Epithelial cell of proximal tubule (primary cell): Measurements from ENCODE around the gene ZNF738. TPM values are rescaled to one million over a fixed set of nuclear protein-coding genes. Genes with fewer than 3 reads are reported as not detected.
"Not testable (repeated sequence)": the region's sequence is repeated elsewhere in the genome, so short reads cannot be mapped to it uniquely, and the experiment has no call there.

Source experiments
- DNase-seq: peaks from one replicate; pipeline ENCODE4 v3.0.0-alpha.2; 2011; ENCODE audit warnings: low read depth
- H3K4me3 ChIP-seq: 2 replicates; pipeline ENCODE4 v1.5.1; 2011; ENCODE audit warnings: low read depth, mild to moderate bottlenecking, low read length
- total RNA-seq: library from RNA; depleted of rRNA; stranded (reverse); fragments of >200 nt; gene quantifications from 2 replicates; pipeline ENCODE4 v1.2.3, GENCODE V29; 2015
- TF ChIP-seq, protein P1 (sequence below): conservative IDR thresholded peaks from 2 replicates; pipeline ENCODE4 v1.5.1; 2012; ENCODE audit warnings: low read depth, mild to moderate bottlenecking, low read length

Gene ZNF738
- total RNA-seq, 1 donor from 2014 or later, result 15.0 TPM

DNA sequence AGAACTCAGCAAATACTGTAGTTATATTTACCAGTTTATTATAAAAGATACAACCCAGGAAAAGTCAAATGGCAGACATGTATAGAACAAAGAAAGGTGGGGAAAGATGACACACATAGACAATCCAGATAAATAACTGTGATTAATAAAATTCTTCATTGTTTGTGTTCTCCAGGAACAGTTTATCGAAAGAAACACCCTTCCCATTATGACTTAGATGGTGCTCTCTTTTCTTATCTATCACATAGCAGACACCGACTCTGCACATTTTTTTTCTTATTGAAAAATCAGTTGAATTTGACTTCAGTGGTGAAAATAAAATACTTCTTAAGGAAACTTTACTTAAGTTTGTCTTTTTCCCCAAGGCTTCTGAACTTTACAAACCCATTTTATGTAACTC, 35.8 kb upstream of the ZNF738 start:
- TF ChIP-seq, protein P1, sequence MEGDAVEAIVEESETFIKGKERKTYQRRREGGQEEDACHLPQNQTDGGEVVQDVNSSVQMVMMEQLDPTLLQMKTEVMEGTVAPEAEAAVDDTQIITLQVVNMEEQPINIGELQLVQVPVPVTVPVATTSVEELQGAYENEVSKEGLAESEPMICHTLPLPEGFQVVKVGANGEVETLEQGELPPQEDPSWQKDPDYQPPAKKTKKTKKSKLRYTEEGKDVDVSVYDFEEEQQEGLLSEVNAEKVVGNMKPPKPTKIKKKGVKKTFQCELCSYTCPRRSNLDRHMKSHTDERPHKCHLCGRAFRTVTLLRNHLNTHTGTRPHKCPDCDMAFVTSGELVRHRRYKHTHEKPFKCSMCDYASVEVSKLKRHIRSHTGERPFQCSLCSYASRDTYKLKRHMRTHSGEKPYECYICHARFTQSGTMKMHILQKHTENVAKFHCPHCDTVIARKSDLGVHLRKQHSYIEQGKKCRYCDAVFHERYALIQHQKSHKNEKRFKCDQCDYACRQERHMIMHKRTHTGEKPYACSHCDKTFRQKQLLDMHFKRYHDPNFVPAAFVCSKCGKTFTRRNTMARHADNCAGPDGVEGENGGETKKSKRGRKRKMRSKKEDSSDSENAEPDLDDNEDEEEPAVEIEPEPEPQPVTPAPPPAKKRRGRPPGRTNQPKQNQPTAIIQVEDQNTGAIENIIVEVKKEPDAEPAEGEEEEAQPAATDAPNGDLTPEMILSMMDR, result no peak
- H3K4me3 ChIP-seq, result no peak overlapping the region
- no peak for DNase-seq

DNA sequence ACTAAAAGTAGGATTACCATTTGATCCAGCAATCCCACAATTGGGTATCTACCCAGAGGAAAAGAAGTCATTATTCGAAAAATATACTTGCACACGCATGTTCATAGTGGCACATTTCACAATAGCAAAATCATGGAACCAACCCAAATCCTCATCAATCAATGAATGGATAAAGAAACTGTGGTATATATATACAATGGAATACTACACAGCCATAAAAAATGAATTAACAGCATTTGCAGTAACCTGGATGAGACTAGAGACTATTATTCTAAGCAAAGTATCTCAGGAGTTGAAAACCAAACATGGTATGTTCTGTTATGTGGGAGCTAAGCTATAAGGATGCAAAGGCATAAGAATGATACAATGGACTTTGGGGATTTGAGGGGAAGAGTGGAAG, 32.6 kb upstream of the ZNF738 start:
- no peak overlapping the region for H3K4me3 ChIP-seq
- no peak for DNase-seq
- TF ChIP-seq, protein P1, result no peak

DNA sequence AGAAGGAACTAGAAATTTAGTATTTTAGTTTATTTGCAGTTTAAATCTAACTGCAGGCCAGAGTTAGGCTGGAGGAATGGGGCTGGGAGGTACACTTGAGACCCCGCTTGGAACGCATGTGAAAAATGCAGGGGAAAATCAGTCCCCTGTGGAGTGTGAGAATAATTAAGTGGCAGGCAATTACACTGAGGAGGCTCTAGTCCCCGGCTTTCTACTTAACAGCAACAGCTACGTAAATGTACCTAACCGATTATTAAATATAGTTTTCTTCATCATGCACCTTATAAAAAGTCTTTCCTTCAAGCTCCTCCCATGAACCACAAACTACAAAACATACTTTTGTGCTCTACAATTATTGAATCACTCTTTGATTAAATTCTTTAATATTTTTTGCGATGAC, 30.4 kb upstream of the ZNF738 start:
- TF ChIP-seq, protein P1, result no peak
- no peak for DNase-seq
- peak overlapping the region; percentile 90 for H3K4me3 ChIP-seq

DNA sequence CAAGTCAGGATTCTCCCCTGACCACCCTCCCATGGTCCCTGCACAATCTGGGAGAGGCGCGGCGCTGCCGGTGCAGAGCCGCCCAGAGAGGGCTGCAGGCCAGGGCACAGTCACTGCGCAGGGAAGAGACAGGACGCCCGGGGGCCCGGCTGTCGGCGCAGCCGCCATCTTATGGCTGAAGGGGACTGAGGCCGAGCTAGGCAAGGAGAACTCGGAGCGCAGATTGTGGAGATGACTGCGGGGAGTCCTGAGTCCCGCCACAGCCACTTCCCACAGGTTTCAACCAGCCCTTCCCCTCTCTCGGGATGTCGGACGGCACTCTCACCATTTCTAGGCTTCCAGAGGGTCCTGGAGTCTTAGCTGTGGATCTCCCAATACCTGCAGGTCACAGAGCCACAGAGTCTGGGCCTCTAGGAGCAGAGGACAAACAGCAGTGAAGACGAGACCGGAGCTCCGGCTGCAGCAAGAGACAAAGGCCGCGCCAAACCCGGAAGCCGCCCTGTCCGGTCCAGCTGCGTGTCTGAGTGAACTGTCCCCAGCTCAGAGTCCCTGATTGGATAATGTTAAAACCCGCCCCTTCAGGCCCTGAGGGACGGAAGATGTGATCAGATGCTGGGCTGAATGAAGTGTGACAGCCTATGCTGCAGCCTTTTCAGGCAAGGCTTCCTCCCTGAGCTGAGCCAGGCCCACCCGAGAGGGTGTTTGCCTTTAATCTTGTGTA, 29.8 kb upstream of the ZNF738 start, which contains the start of gene ZNF708:
ZNF708 (minus strand) TSS at position 526 of the 721 bp plus-strand sequence; CDS start at position 328, 198 bp downstream.
- TF ChIP-seq, protein P1, result no peak
- peak within 1 kb of the TSS; percentile 90 for H3K4me3 ChIP-seq
- DNase-seq, result peak; percentile 57

DNA sequence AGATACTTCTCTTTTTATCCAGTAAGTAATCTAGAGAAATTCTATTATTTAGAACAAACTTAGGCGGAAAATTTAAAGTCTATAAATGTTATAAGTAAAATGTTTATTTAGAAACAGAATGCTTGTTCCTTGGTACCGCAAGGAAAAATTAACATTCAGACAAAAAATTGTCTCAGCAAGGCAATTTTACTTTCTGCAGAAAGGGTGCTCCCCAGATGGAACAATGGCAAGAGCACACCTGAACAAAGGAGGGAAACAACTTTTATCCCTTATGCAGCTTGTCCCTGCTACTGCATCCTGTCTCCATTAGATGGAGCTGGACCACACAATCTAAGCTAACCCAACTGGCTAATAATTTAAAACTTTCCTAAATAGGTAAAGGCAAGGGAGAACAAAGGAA, 23.1 kb upstream of the ZNF738 start:
- TF ChIP-seq, protein P1, result no peak
- no peak overlapping the region for H3K4me3 ChIP-seq
- DNase-seq, result no peak

DNA sequence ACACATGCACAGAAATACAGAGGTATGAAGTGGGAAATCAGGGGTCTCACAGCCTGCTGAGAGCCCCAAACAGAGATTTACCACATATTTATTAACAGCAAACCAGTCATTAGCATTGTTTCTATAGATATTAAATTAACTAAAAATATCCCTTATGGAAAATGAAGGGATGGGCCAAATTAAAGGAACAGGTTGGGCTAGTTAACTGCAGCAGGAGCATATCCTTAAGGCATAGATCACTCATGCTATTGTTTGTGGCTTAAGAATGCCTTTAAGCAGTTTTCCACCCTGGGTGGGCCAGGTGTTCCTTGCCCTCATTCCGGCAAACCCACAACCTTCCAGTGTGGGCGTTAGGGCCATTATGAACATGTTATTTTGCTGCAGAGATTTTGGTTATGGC, 14.0 kb upstream of the ZNF738 start:
- not testable (repeated sequence) for DNase-seq, H3K4me3 ChIP-seq

DNA sequence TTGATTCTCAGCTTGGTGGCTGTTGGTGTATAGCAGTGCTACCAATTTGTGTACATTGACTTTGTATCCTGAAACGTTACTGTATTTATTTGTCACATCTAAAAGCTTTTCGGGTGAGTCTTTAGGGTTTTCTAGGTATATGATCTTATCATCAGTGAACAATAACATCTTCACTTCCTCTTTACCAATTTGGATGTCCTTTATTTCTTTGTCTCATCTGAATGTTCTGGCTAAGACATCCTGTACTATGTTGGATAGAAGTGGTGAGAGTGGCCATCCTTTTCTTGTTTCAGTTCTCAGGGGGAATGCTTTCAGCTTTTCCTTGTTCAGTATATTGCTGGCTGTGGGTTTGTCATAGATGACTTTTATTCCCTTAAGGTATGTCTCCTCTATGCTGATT, 6.0 kb upstream of the ZNF738 start:
- H3K4me3 ChIP-seq, result no peak overlapping the region
- DNase-seq, result no peak
- TF ChIP-seq, protein P1, result no peak
